GM21737 (cell line): ENCODE data around the gene KIF15.
A peak's percentile ranks its signal among the peaks of the same experiment; 100 is the strongest.
"Not testable (repeated sequence)": the region's sequence is repeated elsewhere in the genome, so short reads cannot be mapped to it uniquely, and the experiment has no call there.

Experiments
- ATAC-seq: cut with Tn5 transposase; IDR thresholded peaks from one replicate; pipeline ENCODE4 v1.9.1; 2021; ENCODE audit warnings: mild to moderate bottlenecking, moderate library complexity; ENCODE audit not compliant: unreplicated experiment

Gene KIF15

DNA sequence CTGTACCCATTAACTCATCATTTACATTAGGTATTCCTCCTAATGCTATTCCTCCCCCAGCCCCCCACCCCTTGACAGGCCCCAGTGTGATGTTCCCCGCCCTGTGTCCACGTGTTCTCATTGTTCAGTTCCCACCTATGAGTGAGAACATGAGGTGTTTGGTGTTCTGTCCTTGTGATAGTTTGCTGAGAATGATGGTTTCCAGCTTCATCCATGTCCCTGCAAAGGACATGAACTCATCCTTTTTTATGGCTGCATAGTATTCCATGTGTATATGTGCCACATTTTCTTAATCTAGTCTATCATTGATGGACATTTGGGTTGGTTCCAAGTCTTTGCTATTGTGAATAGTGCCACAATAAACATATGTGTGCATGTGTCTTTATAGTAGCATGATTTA is 54.7 kb downstream of the KIF15 start:
- not testable (repeated sequence) for ATAC-seq

DNA sequence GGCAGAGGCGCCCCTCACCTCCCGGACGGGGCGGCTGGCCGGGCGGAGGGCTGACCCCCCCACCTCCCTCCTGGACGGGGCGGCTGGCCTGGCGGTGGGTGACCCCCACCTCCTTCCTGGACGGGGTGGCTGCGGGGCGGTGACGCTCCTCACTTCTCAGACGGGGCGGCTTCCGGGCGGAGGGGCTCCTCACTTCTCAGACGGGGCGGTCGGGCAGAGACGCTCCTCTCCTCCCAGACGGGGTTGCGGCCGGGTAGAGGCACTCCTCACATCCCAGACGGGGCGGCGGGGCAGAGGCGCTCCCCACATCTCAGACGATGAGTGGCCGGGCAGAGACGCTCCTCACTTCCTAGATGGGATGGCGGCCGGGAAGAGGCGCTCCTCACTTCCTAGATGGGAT is 59.6 kb downstream of the KIF15 start:
- ATAC-seq: not testable (repeated sequence)

DNA sequence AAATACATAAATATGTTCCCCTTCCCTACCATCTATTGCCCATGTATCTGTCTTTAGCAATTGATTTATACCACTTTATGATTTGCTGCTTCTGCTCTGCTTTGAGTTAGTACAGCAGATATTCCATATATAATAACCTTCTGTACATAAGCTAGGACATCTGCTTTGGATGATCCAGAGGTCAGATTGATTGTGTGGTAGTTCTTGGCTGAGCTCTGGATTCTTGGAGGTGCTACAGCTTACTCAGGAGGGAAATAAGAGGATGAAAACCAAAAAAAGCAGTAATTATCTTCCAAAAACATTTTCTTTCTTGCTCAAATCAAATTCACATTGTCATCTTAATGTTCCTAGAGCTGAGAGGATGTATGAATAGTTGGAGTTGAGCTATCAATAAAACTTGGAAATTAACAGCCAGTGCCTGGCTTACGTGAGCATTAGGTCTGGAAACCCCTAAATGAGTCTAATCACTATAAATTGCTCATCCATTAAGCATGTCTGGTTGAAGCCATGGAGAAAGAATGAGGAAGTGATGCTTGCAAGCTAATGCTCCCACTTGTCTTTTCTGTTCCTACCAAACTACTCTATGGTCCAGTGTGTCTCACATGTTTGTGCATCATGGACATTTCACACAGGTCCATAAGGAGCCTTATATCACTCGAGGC is 63.8 kb downstream of the KIF15 start:
- no peak for ATAC-seq

DNA sequence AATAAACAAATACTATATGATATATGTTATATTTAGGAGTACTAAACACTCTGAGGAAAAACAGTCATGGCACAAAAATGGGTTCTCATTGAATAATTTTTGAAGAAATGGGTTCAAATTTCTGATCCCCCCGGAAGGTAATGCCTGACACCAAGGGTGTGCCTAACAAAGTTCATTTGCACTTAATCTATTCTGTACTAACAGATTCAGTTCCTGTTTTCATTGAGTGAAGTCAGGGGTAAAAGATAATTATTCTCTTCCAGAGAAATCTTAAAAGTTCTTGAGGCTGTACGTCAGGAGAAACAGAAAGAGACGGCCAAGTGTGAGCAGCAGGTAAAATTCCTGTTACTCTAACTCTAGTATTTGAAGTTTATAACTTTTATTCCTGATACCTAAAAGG is 65.6 kb downstream of the KIF15 start:
- ATAC-seq: no peak

DNA sequence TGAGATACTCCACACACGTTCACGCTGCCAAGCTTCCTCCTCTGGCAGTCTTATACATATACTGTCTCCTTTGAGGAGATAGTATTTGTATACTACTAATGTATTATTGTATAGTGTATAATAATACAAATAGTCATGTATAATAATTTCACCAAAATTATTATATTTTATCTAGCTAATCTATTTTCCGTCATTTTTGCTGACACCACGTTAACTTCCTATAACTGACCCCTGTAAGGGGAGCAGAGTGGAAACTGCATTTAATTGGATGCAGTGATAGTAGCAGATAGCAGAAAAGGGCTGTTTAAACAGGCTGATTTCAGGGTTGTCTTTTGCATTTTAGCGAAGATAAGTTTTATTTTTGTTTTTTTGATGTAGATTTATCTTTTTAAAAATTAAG is 69.6 kb downstream of the KIF15 start:
- ATAC-seq: no peak

DNA sequence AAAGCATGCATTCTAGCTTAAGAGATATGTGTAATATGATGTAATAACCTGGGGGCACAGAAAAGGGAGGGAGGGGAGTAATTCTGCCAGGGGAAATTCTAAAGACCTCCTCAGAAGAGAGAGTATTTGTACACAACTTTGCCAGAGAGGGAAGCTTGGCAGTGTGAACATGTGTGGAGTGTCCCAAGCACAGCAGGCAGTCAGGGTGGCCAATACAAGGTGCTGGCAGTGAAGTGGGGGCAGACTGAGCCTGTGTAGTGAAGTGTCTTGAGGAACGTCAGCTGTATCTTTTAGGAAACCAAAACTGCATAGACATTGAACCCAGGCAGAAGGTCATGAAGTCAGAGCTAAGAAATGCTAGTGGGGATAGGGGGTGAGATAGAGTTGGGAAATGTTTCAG is 70.4 kb downstream of the KIF15 start:
- no peak for ATAC-seq

DNA sequence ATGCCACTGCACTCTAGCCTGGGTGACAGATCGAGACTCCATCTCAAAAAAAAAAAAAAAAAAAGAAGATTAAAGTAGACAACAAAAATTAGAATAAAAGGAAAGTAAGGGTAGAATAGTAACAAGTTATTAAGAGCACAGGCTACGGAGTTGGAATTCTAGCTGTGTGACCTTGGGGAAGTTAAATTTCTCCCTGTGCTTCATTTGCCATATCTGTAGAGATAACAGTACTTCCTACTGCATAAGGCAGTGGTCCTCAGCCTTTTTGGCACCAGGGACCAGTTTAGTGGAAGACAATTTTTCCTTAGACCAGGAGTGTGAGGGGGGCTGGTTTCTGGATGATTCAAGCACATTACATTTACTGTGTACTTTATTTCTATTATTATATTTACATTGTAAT is 71.4 kb downstream of the KIF15 start:
- no peak for ATAC-seq

DNA sequence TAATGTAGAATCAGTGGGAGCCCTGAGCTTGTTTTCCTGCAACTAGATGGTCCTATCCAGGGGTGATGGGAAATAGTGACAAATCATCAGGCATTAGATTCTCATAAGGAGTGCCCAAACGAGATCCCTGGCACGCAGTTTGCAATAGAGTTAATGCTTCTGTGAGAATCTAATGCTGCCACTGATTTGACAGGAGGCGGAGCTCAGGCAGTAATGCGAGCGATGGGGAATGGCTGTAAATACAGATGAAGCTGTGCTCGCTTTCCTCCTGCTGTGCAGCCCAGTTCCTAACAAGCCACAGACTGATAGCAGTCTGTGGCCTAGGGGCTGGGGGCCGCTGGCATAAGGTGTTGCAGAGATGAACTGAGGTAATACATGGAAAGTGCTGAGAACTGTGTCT is 71.8 kb downstream of the KIF15 start:
- no peak for ATAC-seq

DNA sequence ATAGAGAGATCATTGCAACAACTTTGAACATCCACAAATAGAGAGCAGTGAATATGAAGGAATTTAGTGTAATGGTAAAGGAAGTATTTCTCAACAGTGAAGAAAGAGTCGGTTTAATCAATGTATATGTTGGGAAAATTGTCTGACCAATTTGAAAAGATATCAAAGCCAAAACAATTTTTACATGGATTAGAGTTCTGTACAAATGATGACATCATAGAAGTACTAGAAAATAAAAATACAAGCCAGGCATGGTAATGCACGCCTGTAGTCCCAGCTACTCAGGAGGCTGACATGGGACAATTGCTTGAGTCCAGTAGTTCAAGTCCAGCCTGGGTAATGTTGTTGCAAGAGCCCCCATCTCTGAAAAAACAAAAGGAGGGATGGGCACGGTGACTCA is 74.1 kb downstream of the KIF15 start:
- no peak for ATAC-seq

DNA sequence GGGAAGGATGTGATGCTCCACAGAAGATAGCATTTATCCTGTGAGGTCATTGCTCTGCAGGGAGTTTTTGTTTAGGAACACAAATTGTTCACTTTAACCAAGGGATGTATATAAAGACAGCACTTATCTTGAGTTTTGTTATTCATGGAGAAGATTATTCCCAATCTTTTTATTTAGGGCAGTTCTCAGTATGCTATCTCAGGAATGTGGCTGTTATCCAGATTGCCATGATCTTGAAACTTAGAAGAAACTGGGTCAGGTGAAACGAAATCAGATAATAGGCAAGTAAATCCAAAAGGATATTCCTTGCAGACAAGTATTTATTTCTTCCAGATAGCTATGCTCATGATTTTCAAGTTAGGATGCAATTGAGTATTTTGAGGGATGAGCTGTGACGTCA is 80.8 kb downstream of the KIF15 start:
- no peak for ATAC-seq

GRCh38 chr3:44845528-44846520 is 84.2 kb downstream of the KIF15 start:
- ATAC-seq: no peak

GRCh38 chr3:44848634-44849033 is 87.0 kb downstream of the KIF15 start:
- ATAC-seq: no peak

DNA sequence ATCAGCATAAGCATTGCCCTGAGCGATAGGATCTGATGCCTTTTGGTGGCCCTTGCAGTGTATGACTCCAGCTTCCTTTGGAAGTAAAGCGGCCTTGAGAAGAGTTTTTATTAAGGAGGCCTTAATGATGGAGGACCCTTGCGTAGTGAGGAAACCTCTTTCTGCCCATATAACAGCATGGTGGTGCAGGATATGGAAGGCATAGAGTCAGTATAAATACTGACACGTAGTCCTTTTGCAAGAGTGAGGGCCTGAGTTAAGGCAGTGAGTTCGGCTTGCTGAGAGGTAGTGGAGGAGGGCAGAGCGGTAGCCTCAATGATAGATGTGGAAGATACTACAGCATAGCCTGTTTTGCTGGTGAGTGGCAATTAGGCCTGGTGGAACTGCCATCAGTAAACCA is 95.1 kb downstream of the KIF15 start:
- ATAC-seq: not testable (repeated sequence)

DNA sequence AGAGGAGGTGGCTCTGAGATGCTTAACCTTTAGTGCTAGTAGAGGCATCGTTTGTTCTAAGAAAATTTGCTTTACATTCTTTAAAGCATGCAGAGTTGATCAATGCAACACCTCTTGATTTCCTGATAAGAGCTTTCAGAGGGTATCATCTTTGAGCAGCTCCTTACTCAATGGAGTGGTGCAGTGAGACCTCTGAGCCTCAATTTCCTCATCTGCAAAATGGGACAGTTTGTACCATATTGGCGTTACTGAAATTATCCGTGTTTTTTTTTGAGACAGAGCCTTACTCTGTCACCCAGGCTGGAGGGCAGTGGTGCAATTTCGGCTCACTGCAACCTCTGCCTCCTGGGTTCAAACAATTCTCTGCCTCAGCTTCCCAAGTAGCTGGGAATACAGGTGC is 98.5 kb downstream of the KIF15 start:
- no peak for ATAC-seq

- ATAC-seq: peak; percentile 95
These were observed 100.0 kb downstream of the KIF15 start, which contains the start of gene TMEM42 for GRCh38 chr3:44861412-44862225. TMEM42 (plus strand) TSS chr3:44861912; CDS start chr3:44861925, 13 bp downstream.

DNA sequence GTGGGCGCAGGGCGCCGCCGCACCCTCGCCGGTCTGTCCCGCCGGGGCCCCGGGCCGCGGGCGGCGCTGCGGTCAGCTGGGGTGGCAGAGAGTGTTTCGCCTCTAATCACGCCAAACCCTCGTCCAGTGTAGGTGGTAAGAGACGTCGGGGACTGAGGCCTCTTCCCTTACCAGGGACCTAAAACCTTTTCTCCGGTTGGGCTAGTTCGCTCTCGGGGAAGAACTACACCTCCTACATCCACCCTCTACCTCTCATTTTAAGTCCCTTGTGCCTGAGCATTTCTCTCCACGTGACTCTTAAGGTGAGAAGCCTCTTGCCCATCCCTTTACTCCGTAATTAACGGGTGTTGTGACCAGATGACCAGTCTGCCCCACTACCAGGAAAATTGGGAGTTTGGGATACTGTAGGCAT is 100.6 kb downstream of the KIF15 start:
- ATAC-seq: peak; percentile 25

DNA sequence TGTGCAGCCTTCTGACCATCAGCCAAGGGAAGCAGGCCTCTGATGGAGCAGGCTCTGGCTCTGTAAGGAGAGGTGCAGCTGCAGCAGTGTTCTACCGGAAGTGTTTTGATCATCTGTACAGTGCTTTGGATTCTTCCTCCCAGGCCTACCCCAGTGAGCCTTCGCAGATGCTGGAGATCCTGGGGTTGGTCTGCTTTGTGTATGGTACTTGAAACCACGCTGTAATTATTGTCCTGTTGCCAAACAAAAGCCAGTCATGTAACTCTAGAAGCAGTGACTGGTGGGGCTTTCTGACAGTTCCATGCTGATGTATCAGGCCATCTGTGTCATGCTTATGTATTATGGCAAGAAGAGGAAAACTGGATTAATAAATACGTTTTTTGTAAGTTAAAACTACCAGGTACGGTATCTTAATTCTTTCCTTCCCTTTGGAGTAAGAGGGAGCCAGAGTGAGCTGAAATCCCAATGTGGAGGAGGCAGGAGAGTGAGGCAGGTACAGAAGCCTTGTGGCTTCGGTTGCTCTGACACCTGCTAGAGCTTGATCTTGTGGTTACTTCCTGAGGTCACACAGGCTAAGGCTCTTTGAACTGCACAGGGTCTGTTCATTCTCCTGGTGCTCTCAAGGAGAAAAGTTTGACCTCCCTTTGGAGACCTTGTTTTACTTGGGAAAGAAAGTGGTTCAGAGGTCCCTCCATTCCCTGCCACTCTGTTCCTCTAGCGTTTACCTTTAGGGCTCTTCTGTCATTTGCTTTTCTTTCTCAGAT is 103.9 kb downstream of the KIF15 start:
- ATAC-seq: no peak

DNA sequence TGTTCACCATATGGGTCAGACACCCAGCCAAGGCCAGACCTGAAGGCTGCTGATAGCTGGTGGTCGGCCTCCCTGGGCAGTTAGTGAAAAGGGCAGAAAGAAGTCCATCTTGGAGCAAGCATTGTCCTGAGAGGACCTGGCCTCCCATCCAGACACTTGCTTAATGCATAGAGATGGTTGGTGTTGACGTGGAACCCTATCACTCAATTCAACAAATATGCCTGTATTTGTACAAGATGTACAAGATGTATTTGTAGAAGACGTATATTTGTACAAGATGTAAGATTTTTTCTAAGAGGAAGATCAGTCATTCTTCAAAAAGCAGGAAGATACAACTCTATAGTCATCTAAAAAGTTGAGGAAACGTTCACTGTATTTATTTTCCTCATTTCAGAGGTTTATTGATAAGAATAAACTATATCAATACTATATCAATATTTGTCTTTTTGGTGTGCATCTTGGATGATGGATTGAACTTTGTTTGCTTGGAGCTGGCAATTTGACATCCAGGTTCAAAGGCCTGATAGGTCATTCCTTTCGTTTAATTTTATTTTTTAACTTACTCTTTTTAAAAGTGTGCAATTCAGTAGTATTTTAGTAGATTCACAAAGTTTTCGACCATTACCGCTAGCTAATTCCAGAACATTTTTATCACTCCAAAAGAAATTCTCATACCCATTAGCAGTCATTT is 106.0 kb downstream of the KIF15 start:
- ATAC-seq: no peak

- ATAC-seq: no peak
These were observed 108.9 kb downstream of the KIF15 start for GRCh38 chr3:44870375-44871061.
